Measurements from ENCODE around the gene FIBP. TPM values are rescaled to one million over a fixed set of nuclear protein-coding genes. Genes with fewer than 3 reads are reported as not detected.
"Not testable (repeated sequence)": the region's sequence is repeated elsewhere in the genome, so short reads cannot be mapped to it uniquely, and the experiment has no call there.

Gene FIBP
- total RNA-seq, 1 experiment from 2014 or later = 80.8 TPM

- Mint-ChIP-seq H3K9me3 (ENCODE audit: unreplicated experiment) (no peaks in the 10 kb centered on the region), H3K4me3 (ENCODE audit: unreplicated experiment) (no peak overlapping the region), H3K36me3 (ENCODE audit: insufficient read depth, unreplicated experiment) (peaks cover 40% of the 10 kb centered on the region), H3K27ac (ENCODE audit: low read depth, unreplicated experiment) (no peak overlapping the region), H3K27me3 (ENCODE audit: insufficient read depth, unreplicated experiment) (no peaks in the 10 kb centered on the region), H3K4me1 (ENCODE audit: insufficient read depth, unreplicated experiment) (peaks cover 5% of the 10 kb centered on the region)
- CTCF ChIA-PET = interaction anchor here (0.7 to 2.3 kb wide), 9 partner anchors 8 to 140 kb away, joined by 3 to 7 read pairs (median 4); no protein-coding TSS in a partner anchor
- BruUV-seq (replicated peaks) = no TSS peak
- TF ChIP-seq CTCF (IDR thresholded peaks at IDR 0.05; ENCODE audit: unreplicated experiment) = peak; percentile 66
- DNase-seq (ENCODE audit: unreplicated experiment) = peak; percentile 42
- intact Hi-C loops (cut with micrococcal nuclease) = no loop called here
- POLR2A ChIA-PET = interaction anchor here (0.6 to 1.0 kb wide), 5 partner anchors 9 to 132 kb away, joined by 3 to 5 read pairs (median 3); partner anchors contain the start of gene RNASEH2C
Observed at GRCh38 chr11:65851083-65851579, 37.1 kb downstream of the FIBP start.

- intact Hi-C loops (cut with micrococcal nuclease) = no loop called here
Observed at GRCh38 chr11:65850217-65851082, 37.8 kb downstream of the FIBP start.

GRCh38 chr11:65849771-65850216 is 38.5 kb downstream of the FIBP start:
- Mint-ChIP-seq H3K27me3 (ENCODE audit: insufficient read depth, unreplicated experiment) (no peaks in the 10 kb centered on the region), H3K27ac (ENCODE audit: low read depth, unreplicated experiment) (no peak overlapping the region), H3K9me3 (ENCODE audit: unreplicated experiment) (no peaks in the 10 kb centered on the region), H3K4me1 (ENCODE audit: insufficient read depth, unreplicated experiment) (peaks cover 5% of the 10 kb centered on the region), H3K4me3 (ENCODE audit: unreplicated experiment) (no peak overlapping the region), H3K36me3 (ENCODE audit: insufficient read depth, unreplicated experiment) (peaks cover 27% of the 10 kb centered on the region)
- BruUV-seq (replicated peaks) = no TSS peak
- no peak for DNase-seq (ENCODE audit: unreplicated experiment)
- TF ChIP-seq CTCF (IDR thresholded peaks at IDR 0.05; ENCODE audit: unreplicated experiment) = no peak
- intact Hi-C loops (cut with micrococcal nuclease) = no loop called here
- ChIA-PET CTCF (interaction anchor here (0.6 to 2.3 kb wide), 7 partner anchors 10 to 70 kb away, joined by 3 to 10 read pairs (median 4); partner anchors contain the start of genes FIBP and MUS81), POLR2A (interaction anchor here (0.5 to 1.4 kb wide), 4 partner anchors 10 to 309 kb away, joined by 3 to 5 read pairs (median 3); no protein-coding TSS in a partner anchor)

More at GRCh38 chr11:65850217-65851082, 37.8 kb downstream of the FIBP start:
- Mint-ChIP-seq H3K4me1 (ENCODE audit: insufficient read depth, unreplicated experiment) (peaks cover 5% of the 10 kb centered on the region), H3K36me3 (ENCODE audit: insufficient read depth, unreplicated experiment) (peaks cover 33% of the 10 kb centered on the region), H3K27me3 (ENCODE audit: insufficient read depth, unreplicated experiment) (no peaks in the 10 kb centered on the region), H3K9me3 (ENCODE audit: unreplicated experiment) (no peaks in the 10 kb centered on the region), H3K4me3 (ENCODE audit: unreplicated experiment) (no peak overlapping the region), H3K27ac (ENCODE audit: low read depth, unreplicated experiment) (no peak overlapping the region)
- POLR2A ChIA-PET = interaction anchor here (0.5 to 1.4 kb wide), 6 partner anchors 8 to 310 kb away, joined by 3 to 5 read pairs (median 4); partner anchors contain the start of gene RNASEH2C
- no peak for TF ChIP-seq CTCF (IDR thresholded peaks at IDR 0.05; ENCODE audit: unreplicated experiment)
- no TSS peak for BruUV-seq (replicated peaks)
- no peak for DNase-seq (ENCODE audit: unreplicated experiment)
- CTCF ChIA-PET = interaction anchor here (0.6 to 2.3 kb wide), 8 partner anchors 9 to 71 kb away, joined by 3 to 10 read pairs (median 4); partner anchors contain the start of gene MUS81

- H3K4me1 Mint-ChIP-seq (ENCODE audit: insufficient read depth, unreplicated experiment) = peaks cover 5% of the 10 kb centered on the region
- no peak for DNase-seq (ENCODE audit: unreplicated experiment)
- peaks cover 23% of the 10 kb centered on the region for H3K36me3 Mint-ChIP-seq (ENCODE audit: insufficient read depth, unreplicated experiment)
- no peak for TF ChIP-seq CTCF (IDR thresholded peaks at IDR 0.05; ENCODE audit: unreplicated experiment)
- H3K4me3 Mint-ChIP-seq (ENCODE audit: unreplicated experiment) = no peak overlapping the region
- H3K27me3 Mint-ChIP-seq (ENCODE audit: insufficient read depth, unreplicated experiment) = no peaks in the 10 kb centered on the region
- ChIA-PET POLR2A (interaction anchor here (0.5 to 1.4 kb wide), 4 partner anchors 10 to 309 kb away, joined by 3 to 5 read pairs (median 3); no protein-coding TSS in a partner anchor), CTCF (interaction anchor here (0.9 to 2.3 kb wide), 6 partner anchors 10 to 69 kb away, joined by 3 to 10 read pairs (median 4); partner anchors contain the start of genes FIBP and MUS81)
- intact Hi-C loops (cut with micrococcal nuclease) = no loop called here
- no peaks in the 10 kb centered on the region for H3K9me3 Mint-ChIP-seq (ENCODE audit: unreplicated experiment)
- BruUV-seq (replicated peaks) = no TSS peak
- H3K27ac Mint-ChIP-seq (ENCODE audit: low read depth, unreplicated experiment) = no peak overlapping the region
Observed at GRCh38 chr11:65849366-65849765, 38.9 kb downstream of the FIBP start.

- H3K27ac Mint-ChIP-seq (ENCODE audit: low read depth, unreplicated experiment); H3K27me3 Mint-ChIP-seq (ENCODE audit: insufficient read depth, unreplicated experiment); POLR2A ChIA-PET; BruUV-seq (replicated peaks); DNase-seq (ENCODE audit: unreplicated experiment); H3K4me3 Mint-ChIP-seq (ENCODE audit: unreplicated experiment); H3K9me3 Mint-ChIP-seq (ENCODE audit: unreplicated experiment); intact Hi-C loops (cut with micrococcal nuclease); H3K4me1 Mint-ChIP-seq (ENCODE audit: insufficient read depth, unreplicated experiment): not testable (repeated sequence)
- peaks cover 16% of the 10 kb centered on the region for H3K36me3 Mint-ChIP-seq (ENCODE audit: insufficient read depth, unreplicated experiment)
- CTCF ChIA-PET = interaction anchor here (0.7 to 2.3 kb wide), 6 partner anchors 11 to 197 kb away, joined by 3 to 10 read pairs (median 4); partner anchors contain the start of genes CCDC85B, FIBP and MUS81
Observed at GRCh38 chr11:65848693-65849092, 39.6 kb downstream of the FIBP start.

All from MCF 10A (cell line).